Measurements from ENCODE around the gene ALPG.
"Not testable (repeated sequence)": the region's sequence is repeated elsewhere in the genome, so short reads cannot be mapped to it uniquely, and the experiment has no call there.

ALPG gene

DNA sequence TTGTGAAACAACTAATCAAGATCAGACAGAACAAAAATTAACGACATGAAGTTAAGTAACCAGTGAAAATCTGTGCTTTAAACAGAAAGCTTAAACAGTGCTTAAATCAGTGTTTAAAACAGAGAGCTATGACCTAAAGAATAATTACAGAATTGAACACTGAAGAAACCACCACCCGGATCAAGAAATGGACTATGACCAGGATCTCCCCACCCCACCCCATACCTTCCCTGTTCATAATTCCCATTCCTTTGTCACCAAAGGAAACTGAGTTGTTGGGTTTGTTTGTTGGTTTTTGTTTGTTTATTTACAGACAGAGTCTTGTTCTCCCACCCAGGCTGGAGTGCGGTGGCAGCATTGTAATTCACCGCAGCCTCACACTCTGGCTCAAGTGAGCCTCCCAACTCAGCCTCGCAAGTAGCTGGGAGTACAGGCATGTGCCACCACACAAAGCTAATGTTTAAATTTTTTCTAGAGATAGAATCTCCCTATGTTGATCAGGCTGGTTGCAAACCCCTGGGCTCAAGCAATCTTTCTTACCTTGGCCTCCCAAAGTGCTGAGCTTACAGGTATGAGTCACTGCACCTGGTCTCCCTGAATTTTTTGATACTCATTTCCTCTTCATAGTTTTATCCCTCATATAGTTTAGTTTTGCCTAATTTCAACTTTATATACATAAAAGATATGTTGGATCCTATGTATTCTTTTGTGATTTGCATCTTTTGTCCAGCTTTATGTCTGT lies 8.2 kb upstream of the ALPG start:
- DNase-seq, result no peak

DNA sequence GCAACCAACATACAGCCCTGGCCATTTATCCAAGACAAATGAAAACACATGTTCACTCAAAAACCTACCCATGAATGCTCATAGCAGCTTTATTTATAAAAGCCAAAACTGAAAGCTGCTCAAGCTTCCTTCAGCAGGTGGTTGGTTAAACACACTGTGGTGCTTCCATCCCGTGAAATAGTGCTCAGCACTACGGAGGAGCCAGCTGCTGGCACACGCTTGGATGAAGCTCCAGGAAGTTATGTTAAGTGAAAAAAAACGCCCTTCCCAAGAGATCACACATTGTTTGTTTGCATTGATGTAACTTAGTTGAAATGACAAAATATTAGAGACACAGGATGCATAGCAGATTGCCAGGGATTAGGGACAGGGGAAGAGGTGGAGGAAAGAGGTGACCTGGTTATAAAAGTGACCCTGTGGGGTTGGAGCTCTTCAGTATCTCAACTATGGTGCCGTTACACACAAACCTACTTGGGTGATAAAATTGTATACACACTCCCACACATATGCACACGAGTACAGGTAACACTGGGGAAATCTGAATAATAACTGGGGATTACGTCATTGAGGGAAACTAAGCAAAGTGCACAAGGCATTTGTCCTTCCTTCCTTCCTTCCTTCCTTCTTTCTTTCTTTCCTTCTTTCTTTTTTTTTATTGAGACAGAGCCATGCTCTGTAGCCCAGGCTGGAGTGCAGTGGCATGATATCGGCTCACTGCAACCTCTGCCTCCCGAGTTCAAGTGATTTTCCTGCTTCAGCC lies 6.2 kb upstream of the ALPG start:
- DNase-seq, result no peak

DNA sequence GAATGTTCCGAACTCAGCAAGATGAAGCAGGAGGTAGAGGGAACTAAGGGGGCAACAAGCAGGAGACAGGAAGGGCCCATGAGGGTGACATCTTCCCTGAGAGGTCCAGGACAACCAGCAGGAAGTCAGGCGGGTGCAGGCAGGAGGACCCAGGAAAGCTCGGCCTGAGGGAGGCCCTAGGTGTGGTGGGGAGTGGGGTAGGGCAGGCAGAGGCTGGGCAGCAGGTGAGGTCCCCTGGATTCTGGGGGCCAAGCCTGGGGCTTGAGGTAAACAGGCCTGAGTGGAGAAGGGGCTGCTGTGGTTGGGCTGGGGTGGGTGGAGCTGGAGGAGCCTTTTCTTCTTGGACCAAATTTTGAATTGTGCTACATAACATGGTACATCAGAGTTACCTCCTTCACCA lies 4.1 kb upstream of the ALPG start:
- no peak for DNase-seq

DNA sequence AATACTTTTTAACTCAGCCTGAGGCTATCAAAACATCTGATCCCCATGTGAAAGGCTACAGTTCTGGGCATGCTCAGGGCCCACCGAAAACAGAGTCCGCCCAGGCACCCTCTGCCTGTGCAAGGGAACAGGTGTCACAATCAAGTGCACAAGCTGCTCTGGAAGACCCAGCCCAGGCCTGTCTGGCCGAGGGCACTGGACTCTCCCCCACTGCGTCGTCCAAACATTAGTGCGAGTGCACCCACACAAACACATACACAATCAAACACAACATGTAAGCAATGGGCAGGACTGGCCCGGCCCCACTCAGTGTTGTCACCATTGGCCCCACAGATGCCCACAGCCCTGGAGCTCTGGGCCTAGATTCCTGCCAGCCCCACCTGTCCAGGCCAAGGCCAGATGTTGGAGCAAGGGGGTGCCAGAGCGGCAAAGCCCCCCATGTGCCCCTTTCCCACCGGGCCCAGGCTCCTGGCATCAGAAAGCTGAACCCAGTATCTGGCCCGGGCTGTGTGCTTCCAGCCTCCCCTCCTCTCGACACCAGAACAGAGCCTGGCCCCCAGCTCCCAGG lies 617 bp upstream of the ALPG start:
- no peak for DNase-seq

DNA sequence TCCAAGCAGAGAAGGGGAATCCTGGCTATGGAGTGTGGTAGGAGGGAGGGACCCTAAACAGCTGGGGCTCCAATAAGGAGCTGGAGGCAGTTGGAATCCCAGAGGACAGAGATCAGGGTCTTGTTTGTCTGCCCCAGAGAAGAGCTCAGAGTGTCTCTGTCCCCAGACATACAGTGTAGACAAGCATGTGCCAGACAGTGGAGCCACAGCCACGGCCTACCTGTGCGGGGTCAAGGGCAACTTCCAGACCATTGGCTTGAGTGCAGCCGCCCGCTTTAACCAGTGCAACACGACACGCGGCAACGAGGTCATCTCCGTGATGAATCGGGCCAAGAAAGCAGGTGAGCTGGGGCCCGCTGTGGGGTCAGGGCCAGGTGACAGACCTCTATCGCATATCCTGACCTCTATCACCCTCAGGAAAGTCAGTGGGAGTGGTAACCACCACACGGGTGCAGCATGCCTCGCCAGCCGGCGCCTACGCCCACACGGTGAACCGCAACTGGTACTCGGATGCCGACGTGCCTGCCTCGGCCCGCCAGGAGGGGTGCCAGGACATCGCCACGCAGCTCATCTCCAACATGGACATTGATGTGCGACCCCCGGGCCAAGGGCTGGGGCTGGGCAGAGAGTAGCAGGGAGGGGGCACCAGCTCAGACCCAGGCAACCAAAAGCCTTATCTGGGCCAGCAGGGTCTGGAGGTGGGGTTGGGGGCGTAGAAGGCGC lies 945 bp downstream of the ALPG start:
- DNase-seq, result not testable (repeated sequence)

DNA sequence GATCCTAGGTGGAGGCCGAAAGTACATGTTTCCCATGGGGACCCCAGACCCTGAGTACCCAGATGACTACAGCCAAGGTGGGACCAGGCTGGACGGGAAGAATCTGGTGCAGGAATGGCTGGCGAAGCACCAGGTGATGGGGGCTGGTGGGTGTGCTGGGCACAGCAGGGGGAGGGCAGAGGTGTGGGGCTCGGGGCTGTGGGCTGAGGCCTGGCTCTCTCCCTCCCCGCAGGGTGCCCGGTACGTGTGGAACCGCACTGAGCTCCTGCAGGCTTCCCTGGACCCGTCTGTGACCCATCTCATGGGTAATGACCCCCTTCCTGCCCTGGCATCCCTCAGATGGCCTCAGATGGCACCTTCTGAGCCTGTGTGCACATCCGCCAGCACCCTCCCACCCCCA lies 1.6 kb downstream of the ALPG start:
- DNase-seq, result not testable (repeated sequence)

DNA sequence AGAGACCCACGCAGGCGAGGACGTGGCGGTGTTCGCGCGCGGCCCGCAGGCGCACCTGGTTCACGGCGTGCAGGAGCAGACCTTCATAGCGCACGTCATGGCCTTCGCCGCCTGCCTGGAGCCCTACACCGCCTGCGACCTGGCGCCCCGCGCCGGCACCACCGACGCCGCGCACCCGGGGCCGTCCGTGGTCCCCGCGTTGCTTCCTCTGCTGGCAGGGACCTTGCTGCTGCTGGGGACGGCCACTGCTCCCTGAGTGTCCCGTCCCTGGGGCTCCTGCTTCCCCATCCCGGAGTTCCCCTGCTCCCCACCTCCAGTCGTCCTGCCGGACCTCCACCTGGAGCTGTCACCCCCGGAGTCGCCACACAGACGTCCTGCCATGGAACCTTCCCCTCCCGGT lies 3.0 kb downstream of the ALPG start:
- not testable (repeated sequence) for DNase-seq

DNA sequence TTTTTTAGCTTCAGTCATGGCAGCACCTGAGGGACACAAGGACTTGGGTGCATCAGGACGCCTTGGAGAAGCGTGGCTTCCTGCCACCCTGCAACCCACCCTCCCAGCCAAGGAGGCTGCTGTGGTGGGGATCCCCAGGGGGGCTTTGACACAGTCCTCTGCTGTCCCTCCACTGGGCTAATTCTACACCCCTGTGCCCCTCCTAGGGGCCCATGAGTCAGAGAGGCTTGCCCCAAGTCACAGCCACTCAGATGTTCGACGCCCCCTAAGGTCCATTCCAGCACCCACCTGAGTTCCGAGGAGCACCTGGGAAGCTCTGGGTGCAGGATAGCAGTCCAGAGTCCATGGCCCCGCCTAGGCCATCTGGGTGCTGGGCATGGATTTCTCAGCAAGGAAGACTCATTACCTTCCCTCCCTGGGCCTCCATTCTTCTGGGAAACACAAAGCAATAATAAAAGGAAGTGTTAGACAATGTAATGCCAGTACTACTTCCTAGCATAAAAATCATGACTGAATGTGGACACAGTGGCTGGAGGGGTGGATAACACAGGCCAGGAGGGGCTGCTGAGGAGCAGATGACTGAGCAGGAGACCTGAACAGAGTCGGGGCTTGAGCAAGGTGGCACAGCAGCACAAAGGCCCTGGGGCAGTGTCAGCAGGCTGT lies 3.7 kb downstream of the ALPG start:
- DNase-seq, result no peak

DNA sequence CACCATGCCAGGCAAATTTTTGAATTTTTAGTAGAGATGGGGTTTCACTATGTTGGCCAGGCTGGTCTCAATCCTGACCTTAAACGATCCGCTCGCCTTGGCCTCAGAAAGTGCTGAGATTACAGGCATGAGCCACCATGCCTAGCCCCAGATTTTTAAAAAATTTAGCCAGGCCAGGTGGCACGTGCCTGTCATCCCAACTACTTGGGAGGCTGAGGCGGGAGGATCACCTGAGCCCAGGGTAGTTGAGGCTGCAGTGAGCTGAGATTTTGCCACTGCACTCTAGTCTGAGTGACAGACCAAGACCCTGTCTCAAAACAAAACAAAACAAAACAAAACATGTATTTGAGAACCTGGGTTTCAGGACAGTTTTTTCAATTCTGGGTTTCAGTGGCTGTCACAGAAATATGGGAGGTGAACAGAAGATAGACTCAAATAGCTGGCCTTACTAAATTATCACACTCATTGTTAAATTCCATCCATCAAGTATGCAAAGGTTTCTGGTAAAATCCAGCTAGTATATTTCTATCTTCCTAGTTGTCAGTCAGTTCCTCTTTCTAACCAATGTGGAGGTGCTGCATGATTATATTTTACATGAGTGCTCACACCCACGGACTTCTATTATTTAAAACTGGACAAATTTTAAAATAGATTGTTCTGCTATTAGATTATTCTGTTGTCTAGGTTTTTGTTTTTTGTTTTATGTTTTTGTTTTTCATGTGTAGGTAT lies 5.4 kb downstream of the ALPG start:
- no peak for DNase-seq

DNA sequence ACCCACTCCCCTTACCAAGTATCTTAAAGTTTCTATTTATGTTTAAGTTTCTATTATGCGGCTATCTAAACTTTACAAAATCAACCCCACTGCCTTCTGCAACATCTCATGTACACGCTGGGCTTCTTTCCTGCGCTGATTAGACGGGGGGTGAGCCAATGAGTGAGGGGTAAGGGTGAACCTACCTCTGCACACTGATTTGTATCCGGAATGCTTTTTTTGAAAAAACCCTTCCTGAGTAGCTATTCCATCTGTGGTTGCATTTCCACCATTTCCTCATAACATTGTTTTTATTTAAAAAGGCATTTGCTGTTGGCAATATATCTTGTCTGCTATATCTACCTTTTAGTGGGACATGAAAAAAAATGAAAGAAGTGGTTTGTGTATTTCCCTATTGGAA lies 6.3 kb downstream of the ALPG start:
- no peak for DNase-seq

DNA sequence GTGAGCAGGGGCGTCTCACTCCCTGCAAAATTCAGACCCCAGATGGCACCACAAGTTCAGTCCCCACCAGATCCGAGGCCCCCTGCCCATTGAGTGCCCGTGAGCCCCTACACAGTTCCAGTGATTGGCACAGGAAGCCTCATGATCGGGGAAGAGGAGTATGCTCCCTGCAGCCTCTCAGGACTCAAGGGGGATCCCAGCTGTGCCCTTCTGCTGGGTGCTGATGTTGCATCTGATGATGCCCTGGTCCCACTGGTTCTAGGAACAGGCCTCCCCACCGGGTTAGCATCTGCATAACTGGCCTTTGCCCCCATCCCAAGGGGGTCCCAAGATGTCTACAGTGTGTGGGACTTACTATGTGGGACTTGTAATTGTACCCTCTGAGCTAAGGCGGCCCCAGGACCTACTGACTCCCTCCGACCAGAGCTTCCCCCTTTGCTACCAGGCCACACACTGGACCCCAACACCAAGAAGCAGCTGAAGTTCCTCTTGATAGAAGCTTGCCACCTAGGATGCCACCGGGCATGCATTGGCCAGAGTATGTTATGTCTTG lies 8.6 kb downstream of the ALPG start:
- no peak for DNase-seq

DNA sequence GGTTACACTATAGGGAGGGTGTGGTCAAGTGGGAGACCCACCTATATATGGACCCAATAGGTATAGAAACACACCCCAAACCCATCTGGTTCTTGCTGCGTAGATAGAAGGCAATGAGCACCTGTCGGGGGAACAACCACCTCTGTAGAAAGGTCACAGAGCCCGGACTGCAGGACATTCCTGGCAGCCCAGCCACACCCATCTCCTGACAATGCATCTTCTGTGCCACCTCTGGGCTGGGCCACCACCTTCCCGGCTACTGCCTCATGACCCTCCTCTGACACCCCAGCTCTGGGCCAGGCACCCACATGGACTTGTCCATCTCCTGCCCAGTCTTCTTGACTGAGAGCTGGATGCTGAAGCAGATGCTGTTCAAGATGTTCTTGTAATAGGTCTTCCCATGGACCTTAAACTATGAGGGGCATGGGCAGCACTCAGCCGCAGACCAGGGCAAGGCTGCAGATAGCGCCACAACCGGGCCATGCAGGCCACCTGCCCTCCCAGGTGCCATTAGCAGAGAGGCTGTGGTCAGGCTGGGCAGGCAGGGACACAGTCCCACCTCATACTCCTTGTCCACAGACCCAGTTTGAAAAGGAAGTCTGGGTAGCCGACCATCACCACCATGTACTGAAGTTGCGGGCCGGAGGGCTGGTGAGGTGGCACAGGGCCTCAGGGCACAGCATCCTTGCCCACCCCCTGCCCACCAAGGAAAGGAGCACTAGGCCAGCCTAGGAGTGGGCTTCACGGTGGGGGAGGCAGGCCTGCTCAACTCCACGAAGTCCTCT lies 9.3 kb downstream of the ALPG start:
- DNase-seq, result no peak

DNA sequence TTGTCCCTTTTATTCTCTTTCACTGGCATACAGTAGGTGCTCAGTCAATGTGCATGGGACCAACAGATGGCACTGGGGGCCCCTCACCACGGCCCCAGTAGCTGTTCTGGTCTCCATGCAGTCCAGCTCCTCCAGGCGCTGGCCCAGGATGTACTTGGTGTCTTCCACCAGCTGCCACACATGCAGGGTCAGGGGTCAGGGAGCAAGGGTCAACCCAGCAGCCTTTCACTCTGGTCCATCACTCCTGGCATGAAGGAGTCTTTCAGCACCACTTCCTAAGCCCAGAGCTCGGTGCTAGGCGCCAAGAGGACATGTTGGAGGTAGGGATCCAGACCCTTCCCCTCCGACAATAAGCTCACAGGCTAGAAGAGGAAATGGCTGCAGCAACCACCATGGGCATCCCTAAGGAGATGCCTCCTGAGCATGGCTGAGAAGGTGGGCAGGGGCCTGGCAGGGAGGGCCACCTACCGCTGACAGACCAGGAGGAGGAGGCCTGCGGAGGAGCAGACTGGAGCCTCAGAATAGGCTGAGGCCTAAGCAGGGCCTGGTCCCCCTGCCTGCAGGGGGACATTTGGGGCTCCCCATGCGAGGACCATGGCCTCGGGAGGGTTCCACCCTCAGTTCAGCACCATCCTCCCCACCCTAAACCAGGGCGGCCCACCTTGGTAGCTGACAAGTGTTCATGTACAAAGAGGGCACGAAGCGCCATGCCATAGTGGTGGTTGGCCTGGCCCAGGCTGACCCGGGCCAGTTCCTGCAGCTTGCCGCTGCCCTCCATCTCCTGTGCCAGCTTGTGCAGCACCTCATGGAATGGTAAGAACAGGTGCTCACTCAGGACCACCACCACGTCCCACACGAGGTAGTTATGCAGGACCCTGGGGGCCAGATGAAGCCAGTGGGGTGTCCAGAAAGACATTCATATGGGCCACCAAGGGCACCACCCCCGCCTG lies 10.2 kb downstream of the ALPG start:
- DNase-seq, result no peak

DNA sequence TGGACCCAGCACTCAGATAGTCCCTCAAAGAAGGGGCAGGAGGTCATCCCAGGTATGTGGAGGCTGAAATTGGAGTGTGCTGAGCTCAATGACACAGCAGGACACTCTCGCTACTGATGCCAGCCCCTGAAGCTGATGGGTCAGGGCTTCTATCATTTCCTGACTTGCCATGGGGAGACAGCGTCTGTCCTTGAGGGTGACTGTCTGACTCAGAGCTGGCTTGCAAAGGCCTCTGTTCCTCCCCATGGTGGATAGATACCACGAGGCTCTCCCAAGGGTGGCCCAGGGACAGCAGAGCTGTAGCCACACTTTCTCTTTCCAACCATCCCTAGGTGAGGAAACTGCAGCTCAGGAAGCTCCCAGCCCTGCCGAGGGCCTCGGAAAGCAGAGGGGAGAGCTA lies 10.8 kb downstream of the ALPG start:
- DNase-seq, result no peak

DNA sequence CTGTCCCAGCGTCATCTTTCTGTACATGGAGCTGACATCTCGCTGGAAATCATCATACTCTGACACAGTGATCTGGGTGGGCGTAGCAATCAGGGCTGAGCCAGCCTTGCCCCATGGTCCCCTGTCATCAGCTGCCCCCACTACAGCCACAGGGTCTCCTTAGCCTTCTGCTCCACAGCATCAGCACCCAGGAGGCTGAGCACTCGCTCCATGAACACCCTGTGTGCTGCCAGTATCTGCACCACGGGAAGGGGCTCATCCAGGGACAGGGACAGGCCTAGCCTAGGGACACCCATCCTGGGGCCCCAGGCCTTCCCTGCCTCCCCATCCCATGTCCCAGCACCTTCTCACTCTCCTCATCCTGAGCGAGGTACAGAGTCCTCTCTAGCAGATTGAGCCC lies 11.4 kb downstream of the ALPG start:
- no peak for DNase-seq

DNA sequence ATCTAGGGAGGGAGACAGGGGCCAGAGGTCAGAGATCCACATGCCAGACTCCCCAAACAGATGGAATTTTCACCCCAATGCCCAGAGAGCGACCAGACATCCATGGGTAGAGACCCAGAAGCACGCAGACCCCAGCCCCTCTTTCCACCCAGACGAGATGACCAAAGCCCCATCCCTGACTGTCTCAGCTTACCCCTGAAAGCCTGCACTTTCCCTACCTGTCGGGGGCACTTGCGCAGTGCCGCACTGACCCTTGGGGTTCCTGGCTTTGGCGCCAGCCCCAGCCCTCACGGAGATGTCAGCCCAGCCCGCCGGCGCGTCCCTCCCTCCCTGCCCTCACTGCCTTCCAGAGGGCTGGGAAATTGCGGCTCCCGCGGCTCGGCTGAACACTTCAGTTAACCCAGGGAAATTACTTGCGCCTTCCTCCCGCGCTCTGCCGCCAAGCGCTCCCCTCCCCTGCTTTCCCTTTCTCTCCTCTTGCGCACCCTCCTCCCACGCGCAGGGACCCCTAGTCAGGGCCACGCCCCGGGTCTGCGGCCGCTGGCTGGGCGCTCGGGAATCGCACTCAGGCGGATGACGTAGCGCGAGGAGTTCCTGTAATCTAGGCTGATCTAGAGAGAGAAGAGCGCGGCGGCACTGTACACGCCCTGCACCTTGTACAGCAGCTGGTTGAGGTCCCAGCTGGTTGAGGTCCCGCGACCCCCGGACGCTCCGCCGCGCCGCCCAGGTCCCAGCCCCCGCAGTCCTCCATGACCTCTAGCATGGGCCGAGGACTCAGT lies 12.0 kb downstream of the ALPG start:
- DNase-seq, result no peak

DNA sequence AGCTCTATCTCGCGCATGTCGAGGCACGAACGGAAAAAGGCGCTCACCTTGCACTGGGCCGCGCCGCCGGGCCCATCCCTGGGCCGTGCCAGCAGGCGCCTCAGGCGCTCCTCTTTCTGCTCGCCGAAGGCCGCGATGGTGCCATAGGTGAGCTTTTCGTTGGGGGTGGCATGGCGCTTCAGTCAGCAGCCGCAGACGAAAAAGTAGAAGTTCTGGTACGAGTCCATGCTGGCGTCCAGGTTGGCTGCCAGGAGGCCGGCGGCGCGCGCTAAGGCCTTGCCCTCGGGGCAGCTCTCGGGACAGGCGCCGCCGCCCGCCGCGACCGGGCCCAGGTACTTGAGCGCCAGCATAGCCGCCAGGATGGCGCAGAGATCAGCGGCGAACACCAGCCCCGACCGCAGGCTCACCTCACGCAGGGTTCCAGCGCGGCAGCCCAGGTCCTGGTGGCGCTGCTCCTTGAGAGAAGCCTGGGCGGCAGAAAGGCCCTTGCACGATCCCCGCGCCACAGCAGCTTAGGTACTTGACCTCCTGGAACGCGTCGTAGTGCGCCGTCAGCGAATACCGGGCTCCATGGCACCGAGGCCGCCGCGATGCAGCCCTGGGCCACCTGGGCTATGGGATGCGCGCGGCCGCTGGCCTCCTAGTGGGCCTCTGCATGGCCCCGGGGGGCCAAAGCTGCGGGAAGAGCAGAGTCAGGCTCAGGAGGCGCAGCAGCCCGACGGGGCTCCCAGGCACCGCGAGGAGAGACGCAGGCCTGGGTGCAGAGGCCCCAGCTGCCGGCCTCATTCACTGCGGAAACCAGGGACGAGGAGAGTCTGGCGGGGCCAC lies 12.8 kb downstream of the ALPG start:
- DNase-seq, result no peak

DNA sequence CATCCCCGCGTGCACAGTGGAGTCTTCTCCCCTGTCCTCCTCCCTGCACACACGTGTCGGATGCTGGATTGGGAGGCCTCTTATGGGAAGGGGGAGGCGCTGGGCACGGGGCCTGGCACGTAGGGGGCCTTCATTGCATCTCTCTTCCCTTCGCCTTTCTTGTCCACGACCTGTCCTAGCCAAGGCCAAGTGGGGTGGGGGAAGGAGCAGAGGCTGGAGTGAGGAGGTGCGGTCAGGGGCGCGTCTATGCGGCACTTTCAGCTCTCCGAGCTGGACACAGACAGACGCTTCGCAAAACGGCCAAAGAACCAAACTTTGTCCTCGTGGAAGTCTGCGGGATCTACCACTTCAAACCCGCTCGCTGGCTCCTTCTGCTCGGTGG lies 13.4 kb downstream of the ALPG start:
- DNase-seq, result no peak

Data from activated naive CD4-positive, alpha-beta T cell treated with Interleukin-2 at 50 U/mL for 16 hours (primary cell).